A549 (cell line): Measurements from ENCODE around the gene NRM.
A peak's percentile ranks its signal among the peaks of the same experiment; 100 is the strongest.

ENCODE experiments used
- CEBPB ChIP-seq, 2 experiments: fragments of >200 bp in 1 of 2; sonication (Bioruptor Twin) in 1 of 2; formaldehyde crosslinking in 1 of 2; IDR thresholded peaks; 2 replicates each; pipeline ENCODE4 v1.6.1; 2012 to 2016
- CHD2 ChIP-seq: fragments of 150-350 bp; IDR thresholded peaks from 2 replicates; pipeline ENCODE4 v1.6.1; 2014; ENCODE audit warnings: low read length; ENCODE audit not compliant: partially characterized antibody
- HDAC2 ChIP-seq: fragments of 200-600 bp; sonication (generic); IDR thresholded peaks from 2 replicates; pipeline ENCODE4 v1.6.1; 2016
- MAFK ChIP-seq: fragments of 450-650 bp; IDR thresholded peaks from 2 replicates; pipeline ENCODE4 v1.6.1; 2014; ENCODE audit not compliant: partially characterized antibody
- MAX ChIP-seq: IDR thresholded peaks from 2 replicates; pipeline ENCODE4 v1.6.1; 2012
- RAD21 ChIP-seq, 2 experiments: fragments of >200 bp in 1 of 2; sonication (Bioruptor Twin) in 1 of 2; formaldehyde crosslinking in 1 of 2; IDR thresholded peaks in 1 of 2; conservative IDR thresholded peaks in 1 of 2; 2 replicates in 1 of 2; 3 replicates in 1 of 2; pipeline ENCODE4 v1.6.1; 2012 to 2018; ENCODE audit warnings: inconsistent platforms in 1 of 2
- TF ChIP-seq, protein P1 (sequence below): fragments of >200 bp; sonication (Bioruptor Twin); formaldehyde crosslinking; IDR thresholded peaks from 3 replicates; pipeline ENCODE4 v1.5.1; 2016

- TF ChIP-seq, protein P1, sequence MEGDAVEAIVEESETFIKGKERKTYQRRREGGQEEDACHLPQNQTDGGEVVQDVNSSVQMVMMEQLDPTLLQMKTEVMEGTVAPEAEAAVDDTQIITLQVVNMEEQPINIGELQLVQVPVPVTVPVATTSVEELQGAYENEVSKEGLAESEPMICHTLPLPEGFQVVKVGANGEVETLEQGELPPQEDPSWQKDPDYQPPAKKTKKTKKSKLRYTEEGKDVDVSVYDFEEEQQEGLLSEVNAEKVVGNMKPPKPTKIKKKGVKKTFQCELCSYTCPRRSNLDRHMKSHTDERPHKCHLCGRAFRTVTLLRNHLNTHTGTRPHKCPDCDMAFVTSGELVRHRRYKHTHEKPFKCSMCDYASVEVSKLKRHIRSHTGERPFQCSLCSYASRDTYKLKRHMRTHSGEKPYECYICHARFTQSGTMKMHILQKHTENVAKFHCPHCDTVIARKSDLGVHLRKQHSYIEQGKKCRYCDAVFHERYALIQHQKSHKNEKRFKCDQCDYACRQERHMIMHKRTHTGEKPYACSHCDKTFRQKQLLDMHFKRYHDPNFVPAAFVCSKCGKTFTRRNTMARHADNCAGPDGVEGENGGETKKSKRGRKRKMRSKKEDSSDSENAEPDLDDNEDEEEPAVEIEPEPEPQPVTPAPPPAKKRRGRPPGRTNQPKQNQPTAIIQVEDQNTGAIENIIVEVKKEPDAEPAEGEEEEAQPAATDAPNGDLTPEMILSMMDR = peak; percentile 10; the same call in 1 of the 3 replicates
- TF ChIP-seq CEBPB (IDR thresholded peaks at IDR 0.05) = no peak
- TF ChIP-seq MAX = no peak; the same call in 1 of the 2 replicates
- TF ChIP-seq HDAC2 = no peak
- TF ChIP-seq MAFK = no peak
- TF ChIP-seq CHD2 = no peak
- TF ChIP-seq RAD21 (conservative IDR thresholded peaks at IDR 0.05 in 1 of 2, IDR thresholded peaks at IDR 0.05 in 1 of 2) = no peak
Measured at GRCh38 chr6:30687659-30688431, 2.9 kb downstream of the NRM start.
